H9 (cell line): ENCODE results near the gene MBP. TPM values are rescaled to one million over a fixed set of nuclear protein-coding genes. Genes with fewer than 3 reads are reported as not detected.

ENCODE experiments used
- DNase-seq: peaks from one replicate; pipeline ENCODE4 v3.0.0-alpha.2; 2017
- H2AFZ ChIP-seq: one replicate; pipeline ENCODE4 v1.6.1; 2013; ENCODE audit warnings: mild to moderate bottlenecking, low read length, control low read depth, moderate library complexity
- H2AK5ac ChIP-seq: 2 replicates; pipeline ENCODE4 v1.6.1; 2013; ENCODE audit warnings: low read length, control low read depth, mixed read lengths; ENCODE audit not compliant: insufficient read length
- H2BK120ac ChIP-seq: one replicate; pipeline ENCODE4 v1.6.1; 2013; ENCODE audit warnings: low read depth, mild to moderate bottlenecking, low read length, control low read depth, inconsistent platforms; ENCODE audit not compliant: poor library complexity, severe bottlenecking
- H2BK12ac ChIP-seq: 2 replicates; pipeline ENCODE4 v1.6.1; 2013; ENCODE audit warnings: low read length, control low read depth, mixed read lengths, low read depth; ENCODE audit not compliant: insufficient read length
- H2BK15ac ChIP-seq: 2 replicates; pipeline ENCODE4 v1.6.1; 2013; ENCODE audit warnings: low read depth, low read length, control low read depth
- H2BK20ac ChIP-seq: one replicate; pipeline ENCODE4 v1.6.1; 2013; ENCODE audit warnings: low read depth, mild to moderate bottlenecking, low read length, control low read depth, inconsistent platforms; ENCODE audit not compliant: poor library complexity, severe bottlenecking
- H2BK5ac ChIP-seq: 2 replicates; pipeline ENCODE4 v1.6.1; 2013; ENCODE audit warnings: low read length, control low read depth, mixed read lengths; ENCODE audit not compliant: insufficient read length
- H3K14ac ChIP-seq: 2 replicates; pipeline ENCODE4 v1.6.1; 2013; ENCODE audit warnings: low read length, control low read depth; ENCODE audit not compliant: insufficient read depth
- H3K18ac ChIP-seq: 2 replicates; pipeline ENCODE4 v1.6.1; 2013; ENCODE audit warnings: low read depth, mild to moderate bottlenecking, mixed read lengths, low read length, control low read depth; ENCODE audit not compliant: insufficient read length
- H3K23ac ChIP-seq: 2 replicates; pipeline ENCODE4 v1.6.1; 2013; ENCODE audit warnings: low read length, control low read depth, mixed read lengths, low read depth; ENCODE audit not compliant: insufficient read length
- H3K23me2 ChIP-seq: 2 replicates; pipeline ENCODE4 v1.6.1; 2013; ENCODE audit warnings: low read depth, mild to moderate bottlenecking, mixed read lengths, low read length, control low read depth; ENCODE audit not compliant: insufficient read length, poor library complexity, severe bottlenecking
- H3K27ac ChIP-seq: 2 replicates; pipeline ENCODE4 v1.5.1; 2013; ENCODE audit warnings: low read length, control low read depth, mixed read lengths, low read depth; ENCODE audit not compliant: insufficient read length
- H3K27me3 ChIP-seq: 2 replicates; pipeline ENCODE4 v1.6.1; 2013; ENCODE audit warnings: low read length, control low read depth, inconsistent platforms; ENCODE audit not compliant: insufficient read depth
- H3K4ac ChIP-seq: 2 replicates; pipeline ENCODE4 v1.6.1; 2013; ENCODE audit warnings: low read depth, mild to moderate bottlenecking, control low read depth, inconsistent platforms, low read length, moderate library complexity
- H3K4me1 ChIP-seq: 2 replicates; pipeline ENCODE4 v1.6.1; 2013; ENCODE audit warnings: low read length, control low read depth, inconsistent platforms; ENCODE audit not compliant: insufficient read depth
- H3K4me2 ChIP-seq: 2 replicates; pipeline ENCODE4 v1.6.1; 2013; ENCODE audit warnings: low read length, control low read depth, mixed read lengths; ENCODE audit not compliant: insufficient read length, insufficient read depth
- H3K56ac ChIP-seq: 2 replicates; pipeline ENCODE4 v1.6.1; 2013; ENCODE audit warnings: low read depth, mild to moderate bottlenecking, mixed read lengths, low read length, control low read depth; ENCODE audit not compliant: insufficient read length
- H3K79me1 ChIP-seq: 2 replicates; pipeline ENCODE4 v1.6.1; 2013; ENCODE audit warnings: low read depth, mild to moderate bottlenecking, moderate library complexity, low read length, control low read depth, inconsistent platforms; ENCODE audit not compliant: insufficient read depth, poor library complexity, severe bottlenecking
- H3K79me2 ChIP-seq: 2 replicates; pipeline ENCODE4 v1.6.1; 2013; ENCODE audit warnings: low read length, control low read depth, inconsistent platforms; ENCODE audit not compliant: insufficient read depth
- H3K9ac ChIP-seq: 2 replicates; pipeline ENCODE4 v1.6.1; 2013; ENCODE audit warnings: low read length, control low read depth, mixed read lengths; ENCODE audit not compliant: insufficient read length; ENCODE audit errors: extremely low read depth
- H3K9me3 ChIP-seq: one replicate; pipeline ENCODE4 v1.6.1; 2013; ENCODE audit warnings: low read depth, low read length, inconsistent platforms; ENCODE audit not compliant: control insufficient read depth
- H3T11ph ChIP-seq: one replicate; pipeline ENCODE4 v1.6.1; 2013; ENCODE audit warnings: mild to moderate bottlenecking, low read length, control low read depth, inconsistent platforms
- H4K20me1 ChIP-seq: one replicate; pipeline ENCODE4 v1.6.1; 2013; ENCODE audit not compliant: control insufficient read depth, insufficient read length, insufficient read depth
- H4K5ac ChIP-seq: 2 replicates; pipeline ENCODE4 v1.6.1; 2013; ENCODE audit warnings: low read depth, mild to moderate bottlenecking, mixed read lengths, low read length, control low read depth; ENCODE audit not compliant: insufficient read length
- H4K8ac ChIP-seq: replicated peaks from 2 replicates; pipeline ENCODE4 v1.6.1; 2013; ENCODE audit warnings: low read length, control low read depth, mixed read lengths, low read depth; ENCODE audit not compliant: insufficient read length
- H4K91ac ChIP-seq: 2 replicates; pipeline ENCODE4 v1.6.1; 2013; ENCODE audit warnings: low read depth, mild to moderate bottlenecking, moderate library complexity, mixed read lengths, low read length, control low read depth; ENCODE audit not compliant: insufficient read length
- H3K27ac Mint-ChIP-seq, 3 experiments: 2 replicates in 2 of 3; 3 replicates in 1 of 3; pipeline ENCODE4 v1.8.0; 2020 to 2021; ENCODE audit warnings: mixed read lengths in 3 of 3, mild to moderate bottlenecking in 1 of 3, moderate library complexity in 1 of 3
- H3K27me3 Mint-ChIP-seq: 2 replicates; pipeline ENCODE4 v1.8.0; 2021; ENCODE audit warnings: low read depth, mild to moderate bottlenecking, moderate library complexity, mixed read lengths
- H3K36me3 Mint-ChIP-seq, 3 experiments: 2 replicates in 2 of 3; 3 replicates in 1 of 3; pipeline ENCODE4 v1.8.0; 2020 to 2021; ENCODE audit warnings: low read depth in 3 of 3, mixed read lengths in 3 of 3; ENCODE audit not compliant: insufficient read depth in 1 of 3
- H3K4me1 Mint-ChIP-seq, 2 experiments: 2 replicates each; pipeline ENCODE4 v1.8.0; 2020; ENCODE audit warnings: mixed read lengths in 2 of 2
- H3K4me3 Mint-ChIP-seq, 2 experiments: 2 replicates in 1 of 2; 3 replicates in 1 of 2; pipeline ENCODE4 v1.8.0; 2020 to 2021; ENCODE audit warnings: mild to moderate bottlenecking in 2 of 2, mixed read lengths in 2 of 2, moderate library complexity in 1 of 2
- H3K9me3 Mint-ChIP-seq, 2 experiments: 2 replicates in 1 of 2; 3 replicates in 1 of 2; pipeline ENCODE4 v1.8.0; 2020; ENCODE audit warnings: mild to moderate bottlenecking in 2 of 2, mixed read lengths in 2 of 2, moderate library complexity in 1 of 2
- WGBS: extraction: QIAGEN DNeasy Blood & Tissue Kit; methylation state at CpG from one replicate; pipeline ENCODE4 v1.1.7; 2013; ENCODE audit warnings: missing lambda C conversion rate, low lambda C conversion rate, mixed read lengths; ENCODE audit not compliant: insufficient read length; ENCODE audit errors: extremely low coverage; 5-methylcytosine and 5-hydroxymethylcytosine counted together
- total RNA-seq: library from RNA; stranded (reverse); gene quantifications from 2 replicates; pipeline ENCODE4 v1.2.1, GENCODE V29; 2021
- TF ChIP-seq, protein P1 (sequence below): fragments of 200-600 bp; sonication (generic); conservative IDR thresholded peaks from 3 replicates; pipeline ENCODE4 v1.8.0; 2021; ENCODE audit warnings: antibody characterized with exemption, mild to moderate bottlenecking

The MBP gene
- total RNA-seq, 1 experiment from 2014 or later = 8.6 TPM

DNA sequence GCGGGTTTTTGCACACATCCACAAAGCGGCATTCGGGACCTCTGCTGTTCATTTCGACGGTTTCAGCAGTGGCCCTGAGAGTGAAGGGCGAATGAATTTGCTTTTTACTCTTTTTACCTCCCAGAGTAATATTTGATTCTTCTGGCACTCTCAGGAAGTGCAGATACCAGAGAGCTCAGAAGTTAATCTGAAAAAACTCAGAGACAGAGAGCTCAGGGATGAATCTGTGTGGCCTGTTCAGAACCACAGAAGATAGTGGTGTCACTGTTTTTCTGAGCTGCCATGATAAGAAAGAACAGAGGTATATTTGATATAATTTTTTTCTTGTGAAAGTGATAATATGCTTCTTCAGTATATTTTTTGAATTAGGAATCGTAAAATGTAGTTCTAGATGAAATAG is 129.3 kb downstream of the MBP start:
- Histone ChIP-seq H3K27ac (no peak overlapping the region), H3K4me1 (peaks cover 5% of the 10 kb centered on the region; the same call in 1 of the 2 replicates), H2AK5ac (no peak overlapping the region), H3K18ac (no peak overlapping the region), H3K79me1 (no peaks in the 10 kb centered on the region), H3K79me2 (no peaks in the 10 kb centered on the region), H4K5ac (no peak overlapping the region), H2BK5ac (no peak overlapping the region), H3K23me2 (no peaks in the 10 kb centered on the region), H3K4me2 (no peak overlapping the region), H3K9ac (no peak overlapping the region), H3T11ph (no peak overlapping the region), H2BK12ac (no peak overlapping the region), H2BK120ac (no peak overlapping the region), H3K14ac (no peak overlapping the region), H2BK20ac (no peak overlapping the region), H3K9me3 (no peaks in the 10 kb centered on the region), H2AFZ (no peak overlapping the region), H3K4ac (no peak overlapping the region), H3K23ac (no peak overlapping the region), H4K20me1 (no peaks in the 10 kb centered on the region), H4K8ac (no peak overlapping the region), H4K91ac (no peak overlapping the region), H2BK15ac (no peak overlapping the region), H3K56ac (no peak overlapping the region), H3K27me3 (no peaks in the 10 kb centered on the region)
- H3K9me3 Mint-ChIP-seq = no peaks in the 10 kb centered on the region
- DNase-seq = no peak
- no peaks in the 10 kb centered on the region; the same call in 1 of the 2 replicates for H3K27me3 Mint-ChIP-seq
- peaks cover 18% of the 10 kb centered on the region in 2 experiments for H3K4me1 Mint-ChIP-seq
- no peak overlapping the region for H3K27ac Mint-ChIP-seq
- WGBS = no CpG with 5 or more reads among the region's 7 CpGs
- no peak overlapping the region for H3K4me3 Mint-ChIP-seq
- H3K36me3 Mint-ChIP-seq = no peaks in the 10 kb centered on the region
- TF ChIP-seq, protein P1, sequence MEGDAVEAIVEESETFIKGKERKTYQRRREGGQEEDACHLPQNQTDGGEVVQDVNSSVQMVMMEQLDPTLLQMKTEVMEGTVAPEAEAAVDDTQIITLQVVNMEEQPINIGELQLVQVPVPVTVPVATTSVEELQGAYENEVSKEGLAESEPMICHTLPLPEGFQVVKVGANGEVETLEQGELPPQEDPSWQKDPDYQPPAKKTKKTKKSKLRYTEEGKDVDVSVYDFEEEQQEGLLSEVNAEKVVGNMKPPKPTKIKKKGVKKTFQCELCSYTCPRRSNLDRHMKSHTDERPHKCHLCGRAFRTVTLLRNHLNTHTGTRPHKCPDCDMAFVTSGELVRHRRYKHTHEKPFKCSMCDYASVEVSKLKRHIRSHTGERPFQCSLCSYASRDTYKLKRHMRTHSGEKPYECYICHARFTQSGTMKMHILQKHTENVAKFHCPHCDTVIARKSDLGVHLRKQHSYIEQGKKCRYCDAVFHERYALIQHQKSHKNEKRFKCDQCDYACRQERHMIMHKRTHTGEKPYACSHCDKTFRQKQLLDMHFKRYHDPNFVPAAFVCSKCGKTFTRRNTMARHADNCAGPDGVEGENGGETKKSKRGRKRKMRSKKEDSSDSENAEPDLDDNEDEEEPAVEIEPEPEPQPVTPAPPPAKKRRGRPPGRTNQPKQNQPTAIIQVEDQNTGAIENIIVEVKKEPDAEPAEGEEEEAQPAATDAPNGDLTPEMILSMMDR = no peak
